C4-2B (cell line): ENCODE measurements around the gene GPR179.
A peak's percentile ranks its signal among the peaks of the same experiment; 100 is the strongest.

ENCODE experiments used
- H3K27ac ChIP-seq: fragments of 450-650 bp; 2 replicates; pipeline ENCODE4 v1.5.1; 2017
- ZFX ChIP-seq: fragments of 450-650 bp; IDR thresholded peaks from 2 replicates; pipeline ENCODE4 v1.6.1; 2017
- TF ChIP-seq, protein P1 (sequence below): fragments of 450-650 bp; conservative IDR thresholded peaks from 2 replicates; pipeline ENCODE4 v1.5.1; 2017; ENCODE audit warnings: mild to moderate bottlenecking

GPR179 gene

DNA sequence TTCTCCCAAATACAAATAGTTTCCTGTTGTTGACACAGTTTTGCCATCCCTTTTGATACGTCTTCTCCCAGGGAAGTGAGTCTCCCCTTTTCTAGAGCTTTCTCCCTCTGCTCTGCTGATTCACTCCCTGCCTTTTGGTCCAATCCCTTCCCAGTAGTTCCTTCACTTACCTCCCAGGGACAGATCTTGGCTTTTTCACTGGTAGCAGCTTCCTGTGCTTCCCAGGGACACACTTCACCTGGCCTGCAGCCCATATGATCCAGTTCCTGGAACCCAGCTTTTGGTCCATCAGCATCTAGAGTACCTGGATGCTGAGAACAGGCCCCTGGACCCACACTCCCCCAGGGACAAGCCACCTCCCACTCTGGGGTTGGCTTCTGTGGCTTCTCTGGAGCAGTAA lies 15.8 kb downstream of the GPR179 start:
- TF ChIP-seq ZFX, result no peak
- TF ChIP-seq, protein P1, sequence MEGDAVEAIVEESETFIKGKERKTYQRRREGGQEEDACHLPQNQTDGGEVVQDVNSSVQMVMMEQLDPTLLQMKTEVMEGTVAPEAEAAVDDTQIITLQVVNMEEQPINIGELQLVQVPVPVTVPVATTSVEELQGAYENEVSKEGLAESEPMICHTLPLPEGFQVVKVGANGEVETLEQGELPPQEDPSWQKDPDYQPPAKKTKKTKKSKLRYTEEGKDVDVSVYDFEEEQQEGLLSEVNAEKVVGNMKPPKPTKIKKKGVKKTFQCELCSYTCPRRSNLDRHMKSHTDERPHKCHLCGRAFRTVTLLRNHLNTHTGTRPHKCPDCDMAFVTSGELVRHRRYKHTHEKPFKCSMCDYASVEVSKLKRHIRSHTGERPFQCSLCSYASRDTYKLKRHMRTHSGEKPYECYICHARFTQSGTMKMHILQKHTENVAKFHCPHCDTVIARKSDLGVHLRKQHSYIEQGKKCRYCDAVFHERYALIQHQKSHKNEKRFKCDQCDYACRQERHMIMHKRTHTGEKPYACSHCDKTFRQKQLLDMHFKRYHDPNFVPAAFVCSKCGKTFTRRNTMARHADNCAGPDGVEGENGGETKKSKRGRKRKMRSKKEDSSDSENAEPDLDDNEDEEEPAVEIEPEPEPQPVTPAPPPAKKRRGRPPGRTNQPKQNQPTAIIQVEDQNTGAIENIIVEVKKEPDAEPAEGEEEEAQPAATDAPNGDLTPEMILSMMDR, result no peak
- no peak overlapping the region for H3K27ac ChIP-seq

GRCh38 chr17:38326996-38327792 lies 16.6 kb downstream of the GPR179 start:
- TF ChIP-seq, protein P1, result no peak
- TF ChIP-seq ZFX, result no peak
- H3K27ac ChIP-seq, result no peak overlapping the region

- no peak for TF ChIP-seq ZFX
- TF ChIP-seq, protein P1, result no peak
- H3K27ac ChIP-seq, result no peak overlapping the region
These were observed 18.4 kb downstream of the GPR179 start for GRCh38 chr17:38325221-38325851.

DNA sequence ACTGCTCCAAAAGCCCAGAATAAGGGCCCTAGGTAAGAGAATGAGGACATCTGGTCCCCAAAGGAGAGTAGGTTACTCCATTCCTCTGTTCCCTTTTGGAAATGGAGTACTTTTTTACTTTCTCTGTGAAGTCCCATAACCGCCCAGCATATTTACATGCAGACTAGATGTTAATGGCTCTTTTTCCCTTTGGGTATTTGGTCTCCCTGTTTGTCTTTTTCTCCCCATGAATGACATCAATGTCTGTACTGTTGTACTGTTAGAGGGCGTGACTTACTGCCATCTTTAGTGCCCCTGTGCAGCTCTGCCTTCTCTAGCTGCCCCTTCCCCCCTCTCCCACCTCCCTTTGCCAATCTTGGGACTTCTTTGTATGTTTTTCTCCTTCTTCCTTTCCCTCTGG lies 19.0 kb downstream of the GPR179 start:
- H3K27ac ChIP-seq, result no peak overlapping the region
- TF ChIP-seq, protein P1, result no peak
- no peak for TF ChIP-seq ZFX

- TF ChIP-seq, protein P1, result no peak
- no peak for TF ChIP-seq ZFX
- no peak overlapping the region for H3K27ac ChIP-seq
These were observed 19.5 kb downstream of the GPR179 start for GRCh38 chr17:38324141-38324697.

GRCh38 chr17:38322897-38323296 lies 20.9 kb downstream of the GPR179 start:
- TF ChIP-seq, protein P1, result no peak
- no peak for TF ChIP-seq ZFX
- no peak overlapping the region for H3K27ac ChIP-seq

DNA sequence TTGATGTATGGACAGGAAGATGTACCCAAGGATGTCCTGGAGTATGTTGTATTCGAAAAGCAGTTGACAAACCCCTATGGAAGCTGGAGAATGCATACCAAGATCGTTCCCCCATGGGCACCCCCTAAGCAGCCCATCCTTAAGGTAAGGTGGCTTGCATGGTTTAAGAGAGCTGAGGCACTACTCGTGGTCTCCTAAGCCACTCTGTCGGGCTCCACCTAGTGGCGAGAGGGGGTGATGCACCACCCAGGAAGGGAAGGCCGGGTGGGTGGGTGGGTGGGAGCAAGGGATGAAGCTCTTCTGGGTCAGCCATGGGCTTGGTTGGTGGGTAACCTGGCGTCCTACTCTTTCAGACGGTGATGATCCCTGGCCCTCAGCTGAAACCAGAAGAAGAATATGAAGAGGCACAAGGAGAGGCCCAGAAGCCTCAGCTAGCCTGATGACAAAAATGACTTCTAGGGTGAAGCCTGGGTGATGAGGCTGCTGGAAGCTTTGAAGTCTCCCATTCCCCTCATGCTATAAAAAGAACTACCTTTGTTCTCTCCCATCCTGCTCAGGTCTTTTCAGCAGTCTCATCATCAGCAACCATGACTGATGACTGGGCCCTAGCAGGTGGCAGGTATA lies 21.5 kb downstream of the GPR179 start:
- H3K27ac ChIP-seq, result no peak overlapping the region
- TF ChIP-seq ZFX, result no peak
- TF ChIP-seq, protein P1, result peak; percentile 90
